ENCODE data around the gene EDNRB.

DNA sequence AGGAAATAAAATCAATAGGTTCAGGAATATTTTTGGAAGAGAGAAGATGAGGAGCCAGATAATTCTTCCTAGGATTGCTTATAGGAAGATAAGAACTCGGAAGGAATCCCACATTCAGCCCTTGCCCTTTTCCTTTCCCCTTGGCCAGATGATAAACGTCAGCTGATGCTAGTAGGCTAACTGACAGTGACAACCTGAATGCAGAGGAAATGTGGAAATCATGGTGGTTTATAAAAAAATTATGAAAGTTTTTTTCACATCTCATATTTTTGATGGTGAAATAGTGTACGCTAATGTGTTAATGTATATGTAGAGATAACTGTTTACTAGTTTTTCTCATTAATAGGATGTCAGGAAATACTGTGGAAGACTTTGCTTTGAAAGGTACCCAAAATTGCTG, 56.9 kb downstream of the EDNRB start:
- TF ChIP-seq SPI1 (IDR thresholded peaks at IDR 0.05; ENCODE audit: borderline replicate concordance, low read depth) = no peak
- TF ChIP-seq, protein P1, sequence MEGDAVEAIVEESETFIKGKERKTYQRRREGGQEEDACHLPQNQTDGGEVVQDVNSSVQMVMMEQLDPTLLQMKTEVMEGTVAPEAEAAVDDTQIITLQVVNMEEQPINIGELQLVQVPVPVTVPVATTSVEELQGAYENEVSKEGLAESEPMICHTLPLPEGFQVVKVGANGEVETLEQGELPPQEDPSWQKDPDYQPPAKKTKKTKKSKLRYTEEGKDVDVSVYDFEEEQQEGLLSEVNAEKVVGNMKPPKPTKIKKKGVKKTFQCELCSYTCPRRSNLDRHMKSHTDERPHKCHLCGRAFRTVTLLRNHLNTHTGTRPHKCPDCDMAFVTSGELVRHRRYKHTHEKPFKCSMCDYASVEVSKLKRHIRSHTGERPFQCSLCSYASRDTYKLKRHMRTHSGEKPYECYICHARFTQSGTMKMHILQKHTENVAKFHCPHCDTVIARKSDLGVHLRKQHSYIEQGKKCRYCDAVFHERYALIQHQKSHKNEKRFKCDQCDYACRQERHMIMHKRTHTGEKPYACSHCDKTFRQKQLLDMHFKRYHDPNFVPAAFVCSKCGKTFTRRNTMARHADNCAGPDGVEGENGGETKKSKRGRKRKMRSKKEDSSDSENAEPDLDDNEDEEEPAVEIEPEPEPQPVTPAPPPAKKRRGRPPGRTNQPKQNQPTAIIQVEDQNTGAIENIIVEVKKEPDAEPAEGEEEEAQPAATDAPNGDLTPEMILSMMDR (IDR thresholded peaks at IDR 0.05; ENCODE audit: insufficient read depth, low read length) = no peak
